Urinary bladder (tissue), 4 donors: ENCODE data around the gene RIN1. TPM values are rescaled to one million over a fixed set of nuclear protein-coding genes. Genes with fewer than 3 reads are reported as not detected.
"Not testable (repeated sequence)": the region's sequence is repeated elsewhere in the genome, so short reads cannot be mapped to it uniquely, and the experiment has no call there.

Source experiments
- DNase-seq: peaks from one replicate; pipeline ENCODE4 v3.0.0-alpha.2; 2015; ENCODE audit errors: extremely low spot score
- H3K27ac ChIP-seq: one replicate; pipeline ENCODE4 v1.5.1; 2013; ENCODE audit warnings: low read depth, mild to moderate bottlenecking, moderate library complexity
- H3K36me3 ChIP-seq: one replicate; pipeline ENCODE4 v1.6.1; 2013; ENCODE audit warnings: mild to moderate bottlenecking, moderate library complexity; ENCODE audit not compliant: insufficient read depth
- H3K4me1 ChIP-seq: one replicate; pipeline ENCODE4 v1.6.1; 2013; ENCODE audit warnings: mild to moderate bottlenecking, moderate library complexity; ENCODE audit not compliant: insufficient read depth
- H3K4me3 ChIP-seq: one replicate; pipeline ENCODE4 v1.5.1; 2013; ENCODE audit warnings: low read depth, low read length
- WGBS: extraction: QIAGEN DNeasy Blood & Tissue Kit; methylation state at CpG from one replicate; pipeline ENCODE4 v1.1.7; 2013; 5-methylcytosine and 5-hydroxymethylcytosine counted together
- polyA plus RNA-seq: library from polyadenylated mRNA; stranded (reverse); fragments of 200-250 nt; gene quantifications from one replicate; pipeline ENCODE4 v1.2.3, GENCODE V29; 2013
- total RNA-seq: library from RNA; depleted of rRNA; stranded (reverse); fragments of >200 nt; gene quantifications from one replicate; pipeline ENCODE4 v1.2.3, GENCODE V29; 2014
- donor health status: healthy with polysubstance abuse.
- donor health status: healthy.

The RIN1 gene
- total and polyA plus RNA-seq, 2 donors, result 2.9 to 8.4 TPM

GRCh38 chr11:66314561-66315497 is 21.4 kb downstream of the RIN1 start:
- no peaks in the 10 kb centered on the region for H3K36me3 ChIP-seq

DNA sequence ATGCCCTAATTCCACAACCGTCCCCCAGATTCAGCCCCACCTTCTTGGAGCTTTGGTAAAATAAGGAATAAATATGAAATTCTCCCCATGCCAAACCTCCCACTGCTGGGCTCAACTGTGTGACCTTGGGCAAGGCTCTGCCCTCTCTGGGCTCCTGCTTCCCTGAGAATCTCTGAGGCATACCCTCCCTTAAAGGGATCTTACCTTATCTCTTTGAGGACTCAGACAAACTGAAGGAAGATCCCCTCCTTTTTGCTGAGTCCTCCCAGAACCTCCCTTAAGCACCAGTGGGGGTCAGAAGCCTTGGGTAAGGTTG is 22.1 kb downstream of the RIN1 start:
- WGBS, result 22% methylated on average over 1 of the region's 1 CpG
- H3K4me3 ChIP-seq, result no peak overlapping the region
- no peaks in the 10 kb centered on the region for H3K36me3 ChIP-seq
- no peaks in the 10 kb centered on the region for H3K4me1 ChIP-seq
- DNase-seq, result no peak
- H3K27ac ChIP-seq, result peak overlapping the region; percentile 86

More at GRCh38 chr11:66314561-66315497, 21.4 kb downstream of the RIN1 start:
- H3K27ac ChIP-seq, result peak overlapping the region; percentile 42
- DNase-seq, result no peak
- no peaks in the 10 kb centered on the region for H3K4me1 ChIP-seq
- 64% methylated on average over 17 of the region's 17 CpGs for WGBS
- no peak overlapping the region for H3K4me3 ChIP-seq

DNA sequence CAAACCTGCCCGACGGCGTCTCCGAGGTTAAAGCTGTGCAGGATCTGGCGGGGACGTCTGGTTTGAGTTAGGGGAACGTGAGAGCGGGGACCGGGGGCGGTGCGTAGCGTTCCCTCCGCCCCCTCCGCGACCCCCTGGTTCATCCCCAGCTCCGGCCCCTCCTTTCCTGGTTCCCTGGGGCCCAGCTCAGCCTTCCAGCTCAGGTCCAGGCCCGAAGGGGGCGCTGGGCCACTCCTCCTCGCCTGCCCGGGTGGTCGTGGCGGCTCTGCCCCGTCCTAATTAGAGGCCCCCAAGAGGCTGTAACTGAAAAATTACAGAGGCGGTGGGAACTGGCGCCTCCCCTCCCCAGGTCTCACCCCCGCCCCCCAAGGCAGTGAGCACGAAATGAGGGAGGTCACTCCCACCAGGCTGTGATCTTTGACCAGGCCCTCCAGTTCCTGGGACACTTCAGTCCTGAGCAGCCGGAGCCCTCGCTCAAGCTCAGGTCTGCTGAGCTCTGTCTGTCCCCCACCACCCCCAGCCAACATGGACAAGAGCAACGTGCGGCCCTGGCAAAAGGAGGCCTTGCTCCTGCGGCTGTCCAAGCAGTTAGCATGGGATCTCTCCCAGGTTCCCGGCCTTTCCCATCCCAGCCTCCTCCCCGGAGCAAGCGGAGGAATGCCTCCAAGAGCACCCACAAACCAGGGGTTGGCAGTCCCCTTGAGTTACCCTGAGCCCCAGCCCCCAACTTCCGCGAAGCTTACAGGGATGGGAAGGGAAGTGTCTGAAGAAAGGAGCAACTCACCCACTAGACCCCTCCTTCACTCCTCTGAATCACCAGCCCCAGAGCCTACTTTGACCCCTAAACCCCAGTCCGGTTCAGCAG is 22.7 kb downstream of the RIN1 start:
- 21% methylated on average over 38 of the region's 38 CpGs for WGBS
- DNase-seq, result peak; percentile 70

DNA sequence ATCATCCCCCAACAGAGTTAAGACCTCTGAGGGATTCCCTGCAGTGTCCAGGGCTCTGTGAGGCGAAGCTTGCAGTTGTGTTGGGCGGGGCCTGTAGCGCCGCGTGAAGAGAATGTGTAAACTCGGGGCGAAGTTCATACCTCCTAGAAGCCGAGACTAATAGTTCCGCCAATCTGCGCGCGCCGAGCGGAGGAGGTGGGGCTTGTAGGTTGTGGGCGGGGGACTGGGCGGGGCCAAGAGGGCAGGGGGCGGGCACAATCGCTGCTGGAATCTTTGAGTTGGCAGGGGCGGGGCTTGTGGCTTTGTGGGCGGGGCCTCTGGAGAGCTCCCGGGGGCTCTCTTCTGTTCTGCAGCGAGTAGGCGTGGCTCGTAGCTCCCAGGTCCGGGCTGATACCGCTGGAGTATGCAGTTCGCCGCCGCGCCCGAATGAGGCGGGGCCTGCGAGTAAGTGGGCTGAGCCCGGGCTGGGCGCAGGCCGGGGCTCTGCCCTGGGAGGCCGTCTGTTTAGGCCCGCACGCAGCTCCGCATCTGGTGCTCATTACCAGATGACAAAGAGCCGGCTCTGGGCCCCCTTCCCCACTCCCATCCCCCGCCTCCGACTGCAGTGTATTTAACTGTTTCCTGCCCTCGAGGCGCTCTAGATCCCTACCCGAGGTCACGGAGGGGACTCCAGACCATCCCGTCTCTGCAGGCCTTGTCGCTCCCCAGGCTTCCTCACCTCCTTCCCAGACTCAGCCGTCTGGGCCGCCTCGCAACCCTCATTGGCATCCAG is 23.5 kb downstream of the RIN1 start:
- WGBS, result 1% methylated on average over 52 of the region's 52 CpGs

More for the DNA sequence above, 22.7 kb downstream of the RIN1 start:
- Histone ChIP-seq H3K36me3 (no peaks in the 10 kb centered on the region), H3K4me3 (peak overlapping the region; percentile 34), H3K27ac (peak overlapping the region; percentile 86), H3K4me1 (no peaks in the 10 kb centered on the region)

DNA sequence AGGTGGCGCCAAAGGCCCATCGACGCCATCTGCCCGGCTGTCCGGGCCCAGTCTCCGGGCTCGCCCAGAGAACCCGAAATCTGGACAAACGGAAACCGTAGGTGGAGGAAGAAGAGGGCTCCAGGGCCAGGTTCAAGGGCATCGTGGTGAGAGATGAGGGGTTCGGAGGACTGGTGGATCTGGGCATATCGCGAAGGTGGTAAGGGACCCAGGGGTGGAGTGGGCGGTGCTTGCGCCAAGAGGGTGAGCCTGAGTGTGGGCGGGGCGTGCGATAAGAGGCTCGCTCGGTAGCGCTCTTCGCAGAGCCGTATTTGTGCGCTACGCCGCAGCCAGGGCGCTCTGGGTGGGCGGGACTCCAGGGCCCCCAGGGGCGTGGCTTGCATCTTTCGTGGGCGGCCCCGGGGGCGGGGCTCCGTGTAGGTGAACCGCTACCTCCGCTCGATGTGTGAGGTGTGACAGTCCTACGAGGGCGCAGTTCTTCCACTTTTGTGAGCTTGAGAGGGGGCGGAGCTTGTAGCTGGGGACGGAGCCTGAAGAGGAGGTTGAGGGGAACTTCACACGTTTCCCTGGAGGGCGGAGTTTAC is 24.2 kb downstream of the RIN1 start:
- peak overlapping the region; percentile 45 for H3K4me3 ChIP-seq
- H3K4me1 ChIP-seq, result no peaks in the 10 kb centered on the region
- H3K36me3 ChIP-seq, result no peaks in the 10 kb centered on the region
- under 1% methylated on average over 44 of the region's 44 CpGs for WGBS
- peak; percentile 81 for DNase-seq
- H3K27ac ChIP-seq, result peak overlapping the region; percentile 83

More for the DNA sequence above, 23.5 kb downstream of the RIN1 start:
- Histone ChIP-seq H3K36me3 (no peaks in the 10 kb centered on the region), H3K4me1 (no peaks in the 10 kb centered on the region), H3K27ac (peak overlapping the region; percentile 86), H3K4me3 (peak overlapping the region; percentile 45)
- peak; percentile 96 for DNase-seq

DNA sequence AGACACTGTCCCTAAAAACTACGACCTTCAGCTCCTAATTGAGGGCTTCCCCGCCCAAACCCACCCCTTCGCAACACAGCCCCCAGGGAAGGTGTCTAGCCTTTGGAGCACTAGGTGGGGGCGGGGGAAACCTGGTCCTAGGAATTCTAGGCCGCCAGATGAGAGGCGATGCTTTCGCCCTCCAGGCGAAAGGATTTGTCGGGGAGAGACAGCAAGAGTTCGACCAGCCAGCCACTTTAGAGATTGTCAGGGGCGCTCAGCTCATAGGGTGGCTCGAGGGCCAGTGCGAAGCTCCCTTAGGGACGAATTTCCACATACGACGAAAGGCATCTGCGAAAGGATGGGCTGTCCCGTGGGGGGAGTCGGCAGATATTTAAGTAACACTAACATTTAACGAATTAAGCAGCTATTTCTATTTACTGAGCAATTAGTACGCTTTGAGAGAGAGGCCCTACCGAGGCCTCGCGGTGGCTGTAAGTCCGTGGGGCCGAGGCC is 24.7 kb downstream of the RIN1 start:
- WGBS, result 26% methylated on average over 26 of the region's 26 CpGs
- peak overlapping the region; percentile 45 for H3K4me3 ChIP-seq
- no peaks in the 10 kb centered on the region for H3K4me1 ChIP-seq

GRCh38 chr11:66310803-66311440 is 25.3 kb downstream of the RIN1 start:
- H3K4me3 ChIP-seq, DNase-seq, H3K4me1 ChIP-seq, H3K36me3 ChIP-seq, H3K27ac ChIP-seq: not testable (repeated sequence)
- WGBS, result 83% methylated on average over 18 of the region's 18 CpGs

More for the DNA sequence above, 24.7 kb downstream of the RIN1 start:
- H3K27ac ChIP-seq, result no peak overlapping the region
- no peaks in the 10 kb centered on the region for H3K36me3 ChIP-seq
- DNase-seq, result no peak

DNA sequence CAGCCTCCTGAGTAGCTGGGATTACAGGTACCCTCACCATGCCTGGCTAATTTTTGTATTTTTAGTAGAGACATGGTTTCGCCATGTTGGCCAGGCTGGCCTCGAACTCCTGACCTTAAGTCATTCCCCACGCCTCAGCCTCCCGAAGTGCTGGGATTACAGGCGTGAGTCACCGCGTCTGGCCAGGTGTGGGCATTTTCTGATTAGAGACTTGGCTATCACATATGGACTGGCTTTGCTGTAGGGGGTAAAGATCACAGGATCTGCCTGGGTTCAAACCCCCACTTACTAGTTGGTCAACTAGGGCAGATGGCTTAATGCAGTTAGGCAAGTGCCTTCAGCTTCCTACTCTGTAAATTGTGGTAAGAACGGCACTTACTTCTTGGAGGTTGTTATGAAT is 25.9 kb downstream of the RIN1 start:
- DNase-seq, result no peak
- no peaks in the 10 kb centered on the region for H3K36me3 ChIP-seq
- 80% methylated on average over 8 of the region's 8 CpGs for WGBS
- no peak overlapping the region for H3K4me3 ChIP-seq
- H3K27ac ChIP-seq, result no peak overlapping the region
- H3K4me1 ChIP-seq, result no peaks in the 10 kb centered on the region

GRCh38 chr11:66309475-66309874 is 26.8 kb downstream of the RIN1 start:
- DNase-seq, result no peak
- H3K36me3 ChIP-seq, result no peaks in the 10 kb centered on the region
- no peak overlapping the region for H3K27ac ChIP-seq
- H3K4me3 ChIP-seq, result no peak overlapping the region
- H3K4me1 ChIP-seq, result no peaks in the 10 kb centered on the region
- 40% methylated on average over 3 of the region's 3 CpGs for WGBS

- Histone ChIP-seq H3K4me3 (no peak overlapping the region), H3K36me3 (no peaks in the 10 kb centered on the region), H3K27ac (no peak overlapping the region), H3K4me1 (no peaks in the 10 kb centered on the region)
- DNase-seq, result no peak
- WGBS, result 85% methylated on average over 12 of the region's 12 CpGs
Measured at GRCh38 chr11:66302656-66303055, 33.6 kb downstream of the RIN1 start.

DNA sequence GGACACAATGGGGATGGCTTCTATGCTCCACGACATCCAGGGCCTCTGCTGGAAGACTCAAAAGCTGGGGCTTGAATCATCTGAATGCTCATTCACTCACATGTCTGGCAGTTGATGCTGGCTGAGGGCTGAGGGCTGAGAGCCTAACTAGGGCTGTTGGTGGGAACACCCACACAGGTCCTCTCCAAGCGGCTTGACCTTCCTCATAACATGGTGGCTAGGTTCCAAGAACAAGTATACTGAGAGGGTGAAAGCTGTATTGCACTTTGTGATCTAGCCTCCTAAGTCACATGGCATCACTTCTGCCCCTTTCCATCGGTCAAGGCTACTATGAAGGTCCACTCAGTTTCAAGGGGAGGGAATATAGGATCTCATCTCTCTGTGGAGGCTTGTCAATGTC is 37.0 kb downstream of the RIN1 start:
- no peaks in the 10 kb centered on the region for H3K4me1 ChIP-seq
- H3K27ac ChIP-seq, result no peak overlapping the region
- H3K4me3 ChIP-seq, result no peak overlapping the region
- DNase-seq, result no peak
- 63% methylated on average over 3 of the region's 3 CpGs for WGBS
- H3K36me3 ChIP-seq, result no peaks in the 10 kb centered on the region

DNA sequence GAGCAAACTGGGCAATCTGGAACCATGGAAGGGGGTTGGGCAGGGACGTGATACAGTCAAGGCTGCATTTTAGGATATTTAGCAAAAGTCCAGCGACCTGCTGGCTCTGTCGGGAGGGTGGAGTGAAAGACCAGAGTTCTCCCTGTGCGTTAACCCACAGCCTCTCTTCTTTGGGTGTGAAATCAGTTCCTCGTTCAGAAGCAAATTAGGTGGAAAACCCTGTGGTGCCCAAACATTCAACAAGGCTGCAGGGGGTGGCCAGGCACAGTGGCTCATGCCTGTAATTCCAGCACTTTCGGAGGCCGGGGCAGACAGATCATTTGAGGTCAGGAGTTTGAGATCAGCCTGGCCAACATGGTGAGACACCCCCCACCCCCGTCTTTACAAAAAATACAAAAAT is 38.6 kb downstream of the RIN1 start:
- Histone ChIP-seq H3K36me3 (no peaks in the 10 kb centered on the region), H3K4me1 (no peaks in the 10 kb centered on the region), H3K27ac (no peak overlapping the region), H3K4me3 (no peak overlapping the region)
- no peak for DNase-seq
- WGBS, result 49% methylated on average over 8 of the region's 8 CpGs
